Measurements from ENCODE around the gene GPAT3. TPM values are rescaled to one million over a fixed set of nuclear protein-coding genes. Genes with fewer than 3 reads are reported as not detected.
"Not testable (repeated sequence)": the region's sequence is repeated elsewhere in the genome, so short reads cannot be mapped to it uniquely, and the experiment has no call there.

The GPAT3 gene
- total RNA-seq, 1 experiment from 2014 or later: 29.1 TPM

GRCh38 chr4:83504503-83504902 lies 31.4 kb upstream of the GPAT3 start:
- intact Hi-C loops (cut with micrococcal nuclease; ENCODE audit: unreplicated experiment): no loop called here
- no peaks in the 10 kb centered on the region for H4K20me1 ChIP-seq (ENCODE audit: insufficient read depth)
- no peak overlapping the region for H3K4me3 ChIP-seq
- H3K4me2 ChIP-seq: no peak overlapping the region
- H3K79me2 ChIP-seq (ENCODE audit: low read depth): no peaks in the 10 kb centered on the region
- no peaks in the 10 kb centered on the region for H3K9me2 ChIP-seq (ENCODE audit: insufficient read depth)
- no peaks in the 10 kb centered on the region for H3K4me1 ChIP-seq (replicated peaks; ENCODE audit: insufficient read depth)
- H3K27me3 ChIP-seq (ENCODE audit: insufficient read depth, low read depth): no peaks in the 10 kb centered on the region
- ChIA-PET POLR2A (ENCODE audit: unreplicated experiment) (interaction anchor here (0.6 kb wide), 1 partner anchor 346 kb away, joined by 4 read pairs; no protein-coding TSS in a partner anchor), CTCF (no interaction called here)
- no TSS peak for BruUV-seq (replicated peaks)
- no peak for TF ChIP-seq EZH2 (IDR thresholded peaks at IDR 0.05; ENCODE audit: low read depth)
- no peak for TF ChIP-seq CTCF (conservative IDR thresholded peaks at IDR 0.05)
- no peaks in the 10 kb centered on the region for H3F3A ChIP-seq (ENCODE audit: insufficient read depth, low read depth)
- H3K36me3 ChIP-seq (ENCODE audit: low read depth): no peaks in the 10 kb centered on the region
- no peak for DNase-seq
- 0 out of 2 replicates have a peak overlapping the region, but pooled peaks have one; percentile 27 for H2AFZ ChIP-seq
- H3K9me3 ChIP-seq (ENCODE audit: insufficient read depth, low read depth): no peaks in the 10 kb centered on the region
- H3K27ac ChIP-seq: no peak overlapping the region

GRCh38 chr4:83504996-83505395 lies 30.9 kb upstream of the GPAT3 start:
- H2AFZ ChIP-seq: no peak overlapping the region
- H4K20me1 ChIP-seq (ENCODE audit: insufficient read depth): no peaks in the 10 kb centered on the region
- no peak for DNase-seq
- POLR2A ChIA-PET (ENCODE audit: unreplicated experiment): interaction anchor here (0.6 kb wide), 1 partner anchor 346 kb away, joined by 4 read pairs; no protein-coding TSS in a partner anchor
- BruUV-seq (replicated peaks): no TSS peak
- no peaks in the 10 kb centered on the region for H3K79me2 ChIP-seq (ENCODE audit: low read depth)
- H3K9me2 ChIP-seq (ENCODE audit: insufficient read depth): no peaks in the 10 kb centered on the region
- H3K4me3 ChIP-seq: no peak overlapping the region
- no peaks in the 10 kb centered on the region for H3K9me3 ChIP-seq (ENCODE audit: insufficient read depth, low read depth)
- CTCF ChIA-PET: no interaction called here
- TF ChIP-seq EZH2 (IDR thresholded peaks at IDR 0.05; ENCODE audit: low read depth) (no peak), CTCF (conservative IDR thresholded peaks at IDR 0.05) (no peak)
- no peak overlapping the region for H3K27ac ChIP-seq
- H3K36me3 ChIP-seq (ENCODE audit: low read depth): no peaks in the 10 kb centered on the region
- H3K4me1 ChIP-seq (replicated peaks; ENCODE audit: insufficient read depth): no peaks in the 10 kb centered on the region
- no peaks in the 10 kb centered on the region for H3K27me3 ChIP-seq (ENCODE audit: insufficient read depth, low read depth)
- H3K4me2 ChIP-seq: no peak overlapping the region
- intact Hi-C loops (cut with micrococcal nuclease; ENCODE audit: unreplicated experiment): no loop called here
- H3F3A ChIP-seq (ENCODE audit: insufficient read depth, low read depth): no peaks in the 10 kb centered on the region

- POLR2A ChIA-PET (ENCODE audit: unreplicated experiment); H3K27me3 ChIP-seq (ENCODE audit: insufficient read depth, low read depth); H3K4me2 ChIP-seq; H3K9me2 ChIP-seq (ENCODE audit: insufficient read depth); H3K4me3 ChIP-seq; H3K4me1 ChIP-seq (replicated peaks; ENCODE audit: insufficient read depth); H2AFZ ChIP-seq; H4K20me1 ChIP-seq (ENCODE audit: insufficient read depth); H3K9me3 ChIP-seq (ENCODE audit: insufficient read depth, low read depth); H3K79me2 ChIP-seq (ENCODE audit: low read depth); H3K36me3 ChIP-seq (ENCODE audit: low read depth); H3F3A ChIP-seq (ENCODE audit: insufficient read depth, low read depth); H3K27ac ChIP-seq; BruUV-seq (replicated peaks): not testable (repeated sequence)
- intact Hi-C loops (cut with micrococcal nuclease; ENCODE audit: unreplicated experiment): loop anchor here (1.0 kb wide), 1 partner anchor 130 kb away; no protein-coding TSS in a partner anchor
- TF ChIP-seq CTCF (conservative IDR thresholded peaks at IDR 0.05): peak; percentile 80
- CTCF ChIA-PET: interaction anchor here (0.6 to 0.8 kb wide), 2 partner anchors 21 to 134 kb away, joined by 3 read pairs; no protein-coding TSS in a partner anchor
- DNase-seq: peak in 1 of 2 experiments; percentile 33
Observed at GRCh38 chr4:83509156-83509585, 26.7 kb upstream of the GPAT3 start.

Measured in PC-9 (cell line).